MCF 10A (cell line): Measurements from ENCODE around the gene NKD1. TPM values are rescaled to one million over a fixed set of nuclear protein-coding genes. Genes with fewer than 3 reads are reported as not detected.

ENCODE experiments used
- BruUV-seq: library from RNA; stranded (reverse); fragments of 400-500 nt; replicated peaks from 2 replicates; lab custom pipeline; 2021; lab: Mats Ljungman, UMichigan
- CTCF ChIA-PET: fragments of 300-600 bp; sonication (Branson Sonifier 250); formaldehyde crosslinking; extraction: SDS; loops from one replicate; lab custom pipeline; 2021; ENCODE audit warnings: antibody characterized with exemption, inconsistent platforms; lab: Yijun Ruan, JAX
- POLR2A ChIA-PET: fragments of 300-600, 350-650 bp; sonication (Branson Sonifier 250); formaldehyde crosslinking; extraction: SDS; loops from one replicate; lab custom pipeline; 2020; ENCODE audit warnings: antibody characterized with exemption, inconsistent platforms; lab: Yijun Ruan, JAX
- DNase-seq: peaks from one replicate; pipeline ENCODE4 v3.0.0-alpha.2; 2018; ENCODE audit not compliant: unreplicated experiment
- H3K27ac Mint-ChIP-seq: one replicate; pipeline ENCODE4 v1.8.0; 2022; ENCODE audit warnings: mild to moderate bottlenecking, low read depth, mixed read lengths; ENCODE audit not compliant: unreplicated experiment
- H3K27me3 Mint-ChIP-seq: one replicate; pipeline ENCODE4 v1.8.0; 2022; ENCODE audit warnings: mixed read lengths; ENCODE audit not compliant: insufficient read depth, unreplicated experiment
- H3K36me3 Mint-ChIP-seq: one replicate; pipeline ENCODE4 v1.8.0; 2022; ENCODE audit warnings: mild to moderate bottlenecking, moderate library complexity, mixed read lengths; ENCODE audit not compliant: insufficient read depth, unreplicated experiment
- H3K4me1 Mint-ChIP-seq: one replicate; pipeline ENCODE4 v1.8.0; 2022; ENCODE audit warnings: mixed read lengths; ENCODE audit not compliant: insufficient read depth, unreplicated experiment
- H3K4me3 Mint-ChIP-seq: one replicate; pipeline ENCODE4 v1.8.0; 2022; ENCODE audit warnings: mild to moderate bottlenecking, moderate library complexity, mixed read lengths; ENCODE audit not compliant: unreplicated experiment
- H3K9me3 Mint-ChIP-seq: one replicate; pipeline ENCODE4 v1.8.0; 2022; ENCODE audit warnings: mixed read lengths; ENCODE audit not compliant: unreplicated experiment
- CTCF ChIP-seq: fragments of 200-600 bp; IDR thresholded peaks from one replicate; pipeline ENCODE4 v1.8.0; 2022; ENCODE audit warnings: antibody characterized with exemption, mild to moderate bottlenecking; ENCODE audit not compliant: unreplicated experiment
- intact Hi-C: fragments of 100-400 bp; cut with micrococcal nuclease; formaldehyde crosslinking; loops from 2 replicates; pipeline ENCODE4 v1.14.1; 2022
- total RNA-seq: library from RNA; stranded (reverse); gene quantifications from 2 replicates; pipeline ENCODE4 v1.2.3, GENCODE V29; 2022

NKD1 gene
- total RNA-seq, 1 experiment from 2014 or later: 0.07 TPM

DNA sequence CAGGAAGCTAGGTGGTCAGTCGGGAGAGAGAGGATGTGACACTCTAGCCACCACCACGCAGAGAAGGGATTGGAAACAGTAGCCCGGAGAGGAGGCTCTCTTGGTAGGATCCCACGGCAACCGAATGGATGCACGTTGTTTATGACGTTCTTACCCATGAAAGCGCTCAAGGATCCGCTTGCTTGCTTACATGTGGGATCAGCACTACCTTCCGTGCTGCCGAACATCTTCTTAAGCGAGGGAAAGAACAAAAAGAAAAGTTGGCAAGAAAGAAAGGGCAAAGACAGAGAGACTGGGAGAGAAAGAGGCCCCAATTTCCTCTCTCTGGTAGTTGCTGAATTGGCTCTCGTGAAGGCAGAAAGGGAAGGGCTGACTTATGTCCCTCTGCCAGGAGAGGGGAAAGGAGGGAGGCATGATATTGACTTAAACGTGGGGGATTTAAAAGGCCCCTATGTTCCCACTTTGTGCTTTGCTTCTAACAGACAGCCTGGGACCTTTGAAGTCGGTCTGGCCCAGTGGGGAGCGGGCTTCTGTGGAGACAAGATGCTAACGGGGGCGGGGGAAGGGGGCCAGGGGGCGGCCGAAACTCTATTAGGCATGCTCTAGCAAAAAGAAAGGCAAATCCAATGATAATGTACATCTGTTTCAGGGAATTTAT is 97.5 kb downstream of the NKD1 start:
- DNase-seq: no peak
- BruUV-seq: no TSS peak
- Mint-ChIP-seq H3K9me3 (no peaks in the 10 kb centered on the region), H3K27me3 (peaks cover 10% of the 10 kb centered on the region), H3K27ac (no peak overlapping the region), H3K4me3 (no peak overlapping the region), H3K36me3 (no peaks in the 10 kb centered on the region), H3K4me1 (no peaks in the 10 kb centered on the region)
- CTCF ChIA-PET: interaction anchor here (0.9 to 2.0 kb wide), 6 partner anchors 21 to 620 kb away, joined by 3 to 17 read pairs (median 6); no protein-coding TSS in a partner anchor
- no peak for TF ChIP-seq CTCF
- intact Hi-C loops: no loop called here
- POLR2A ChIA-PET: interaction anchor here (0.6 to 1.2 kb wide), 4 partner anchors 11 to 414 kb away, joined by 3 to 4 read pairs (median 4); no protein-coding TSS in a partner anchor

GRCh38 chr16:50646345-50646744 is 98.1 kb downstream of the NKD1 start:
- DNase-seq: no peak
- Mint-ChIP-seq H3K27me3 (peaks cover 10% of the 10 kb centered on the region), H3K4me3 (no peak overlapping the region), H3K36me3 (no peaks in the 10 kb centered on the region), H3K27ac (no peak overlapping the region), H3K4me1 (no peaks in the 10 kb centered on the region), H3K9me3 (no peaks in the 10 kb centered on the region)
- no peak for TF ChIP-seq CTCF
- intact Hi-C loops: no loop called here
- BruUV-seq: no TSS peak
- ChIA-PET POLR2A (interaction anchor here (0.6 to 1.2 kb wide), 2 partner anchors 11 to 414 kb away, joined by 3 to 4 read pairs; no protein-coding TSS in a partner anchor), CTCF (interaction anchor here (0.9 to 2.0 kb wide), 4 partner anchors 20 to 621 kb away, joined by 3 to 17 read pairs (median 5); no protein-coding TSS in a partner anchor)

DNA sequence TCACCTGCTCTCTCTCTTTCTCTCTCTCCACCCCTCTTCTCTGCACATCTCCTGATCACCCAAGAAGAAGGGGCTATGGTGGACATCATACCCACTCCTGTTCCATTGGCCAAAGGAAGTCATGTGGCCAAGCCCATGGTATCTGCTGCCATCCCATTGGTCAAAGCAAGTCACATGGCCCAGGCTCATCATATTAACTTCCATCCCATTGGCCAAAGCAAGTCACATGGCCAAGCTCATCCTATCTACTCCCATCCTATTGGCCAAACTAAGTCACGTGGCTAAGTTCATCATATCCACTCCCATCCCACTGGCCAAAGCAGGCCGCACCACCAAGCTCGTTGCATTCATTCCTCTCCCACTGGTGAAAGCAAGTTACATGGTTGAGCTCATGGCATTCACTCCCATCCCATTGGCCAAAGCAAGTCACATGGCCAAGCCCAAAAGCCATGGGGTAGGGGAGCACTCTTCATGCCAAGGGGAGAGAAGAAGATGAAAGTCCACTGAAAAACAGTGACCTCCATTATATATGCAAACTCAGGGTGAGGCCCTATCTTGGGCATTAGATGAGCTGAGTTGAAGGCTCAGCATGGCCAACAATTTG is 103.7 kb downstream of the NKD1 start:
- Mint-ChIP-seq H3K9me3 (no peaks in the 10 kb centered on the region), H3K4me3 (no peak overlapping the region), H3K27me3 (peaks cover 10% of the 10 kb centered on the region), H3K36me3 (no peaks in the 10 kb centered on the region), H3K4me1 (no peaks in the 10 kb centered on the region), H3K27ac (no peak overlapping the region)
- no TSS peak for BruUV-seq
- CTCF ChIA-PET: interaction anchor here (0.6 to 1.1 kb wide), 4 partner anchors 12 to 155 kb away, joined by 3 read pairs; no protein-coding TSS in a partner anchor
- no peak for DNase-seq
- no peak for TF ChIP-seq CTCF
- POLR2A ChIA-PET: no interaction called here
- intact Hi-C loops: no loop called here

DNA sequence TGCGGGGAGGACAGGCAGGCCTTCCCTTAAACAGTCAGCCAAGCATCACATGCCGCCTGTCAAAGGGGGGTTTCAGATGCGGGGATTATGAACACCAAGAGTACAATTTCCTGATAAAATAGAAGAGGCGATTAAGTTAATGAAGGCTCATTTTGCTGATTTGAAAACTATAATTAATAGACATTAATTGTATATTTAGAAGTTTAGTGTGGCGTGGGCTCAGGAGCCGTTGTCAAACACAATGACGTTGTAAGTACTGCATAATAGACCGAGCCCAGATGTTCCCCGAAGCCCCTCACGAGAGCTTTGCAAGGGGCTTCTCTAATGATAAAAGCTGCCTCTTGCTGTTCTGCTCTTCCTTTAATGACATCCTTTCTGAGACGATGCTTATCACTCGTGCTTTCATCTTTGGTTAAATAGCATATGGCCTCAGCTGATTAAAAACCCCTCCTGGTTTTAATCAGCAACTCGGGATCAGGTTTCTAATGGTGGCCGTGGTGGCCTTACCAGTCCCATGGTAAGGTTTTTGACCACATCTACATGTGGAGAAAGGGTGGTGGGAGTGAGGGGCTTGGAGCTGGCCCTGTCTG is 104.7 kb downstream of the NKD1 start:
- ChIA-PET CTCF (interaction anchor here (1.8 kb wide), 1 partner anchor 12 kb away, joined by 9 read pairs; no protein-coding TSS in a partner anchor), POLR2A (interaction anchor here (0.5 kb wide), 1 partner anchor 451 kb away, joined by 3 read pairs; no protein-coding TSS in a partner anchor)
- intact Hi-C loops: no loop called here
- no TSS peak for BruUV-seq
- Mint-ChIP-seq H3K9me3 (no peaks in the 10 kb centered on the region), H3K27ac (no peak overlapping the region), H3K27me3 (peaks cover 10% of the 10 kb centered on the region), H3K36me3 (no peaks in the 10 kb centered on the region), H3K4me3 (no peak overlapping the region), H3K4me1 (no peaks in the 10 kb centered on the region)
- no peak for TF ChIP-seq CTCF
- DNase-seq: no peak
